GM19467 (cell line): ENCODE results near the gene HOXC11.

ENCODE experiments used
- ATAC-seq: cut with Tn5 transposase; IDR thresholded peaks from one replicate; pipeline ENCODE4 v1.9.1; 2021; ENCODE audit warnings: mild to moderate bottlenecking, moderate library complexity; ENCODE audit not compliant: unreplicated experiment

HOXC11 gene

GRCh38 chr12:53956914-53957536 is 15.9 kb upstream of the HOXC11 start:
- no peak for ATAC-seq

DNA sequence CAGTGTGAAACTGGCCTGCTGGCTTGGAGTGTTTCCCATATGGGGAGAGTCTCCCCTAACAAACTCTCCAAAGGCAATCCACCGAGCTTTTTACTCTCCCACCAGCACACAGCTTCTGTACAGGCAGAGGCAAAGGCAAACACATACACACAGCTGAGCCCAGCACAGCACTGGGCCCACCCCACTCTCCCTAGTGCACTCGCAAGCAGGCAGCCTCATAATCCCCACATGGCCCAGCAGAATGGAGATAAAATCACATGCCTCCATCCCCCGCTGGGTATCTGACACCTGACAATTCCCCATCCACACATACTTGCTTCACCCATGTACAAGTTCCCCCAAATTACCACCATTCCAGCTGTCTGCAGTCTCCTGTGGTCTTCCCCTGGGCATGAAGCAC is 14.8 kb upstream of the HOXC11 start:
- no peak for ATAC-seq

- no peak for ATAC-seq
Measured at GRCh38 chr12:53959314-53959713, 13.6 kb upstream of the HOXC11 start.

DNA sequence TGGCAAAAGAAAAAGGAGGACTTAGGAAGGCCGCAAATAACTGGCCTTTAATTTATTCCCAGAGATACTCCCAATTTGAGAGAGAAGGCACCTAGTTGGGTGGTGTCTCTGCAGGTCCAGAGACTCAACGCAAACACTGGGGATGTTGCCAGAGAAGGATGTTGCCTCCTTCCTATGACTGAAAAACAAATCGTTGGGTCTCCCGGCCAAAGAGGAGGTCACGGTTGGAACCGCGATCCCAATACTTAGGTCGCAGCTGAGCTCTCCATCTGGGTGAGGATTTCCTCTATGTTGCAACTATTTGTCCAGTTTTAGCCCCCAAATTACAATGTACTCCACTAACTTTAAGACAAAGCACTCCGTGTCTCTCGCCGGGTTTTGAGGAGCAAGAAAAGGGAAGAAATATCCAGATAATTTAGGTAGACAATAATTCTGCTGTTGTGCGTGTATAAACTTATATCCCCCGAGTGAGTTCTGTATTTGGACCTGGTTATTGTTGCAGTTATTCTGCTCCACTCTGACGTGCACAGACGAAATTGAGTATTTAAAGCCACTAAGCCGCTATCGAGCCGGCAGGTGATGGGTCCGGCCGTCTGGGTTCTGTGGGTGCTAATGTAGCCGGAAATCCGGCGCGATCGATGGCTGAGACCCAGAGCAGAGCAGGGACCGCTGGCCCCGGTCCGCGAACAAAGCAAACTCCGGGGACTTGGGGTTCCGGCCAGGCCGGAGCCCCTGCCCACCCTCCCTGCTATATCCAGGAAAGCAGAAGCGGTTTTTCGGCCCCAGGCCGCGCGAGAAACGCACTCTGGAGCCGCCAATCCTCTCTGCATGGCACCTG is 12.5 kb upstream of the HOXC11 start:
- no peak for ATAC-seq

GRCh38 chr12:53961025-53961761 is 11.7 kb upstream of the HOXC11 start:
- ATAC-seq = no peak

DNA sequence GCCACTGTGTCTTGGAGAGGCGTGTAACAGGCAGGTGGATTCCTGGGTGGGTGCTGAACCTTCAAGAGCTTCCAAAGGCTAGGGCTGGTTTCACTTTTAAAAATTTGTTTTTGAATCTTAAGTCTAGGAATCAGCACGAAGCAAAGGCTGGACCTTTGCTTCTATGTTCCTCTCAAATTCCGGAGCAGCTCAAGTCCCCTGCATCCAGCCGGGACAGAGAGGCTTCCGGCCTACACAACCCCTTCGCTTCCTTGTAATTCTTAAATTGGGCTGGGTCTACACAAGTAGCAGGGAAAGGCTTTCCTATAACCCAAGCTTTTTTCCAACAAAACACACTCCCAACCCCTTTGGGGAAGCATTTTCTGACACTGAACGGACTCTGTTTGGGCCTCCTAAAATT is 9.9 kb upstream of the HOXC11 start:
- no peak for ATAC-seq

DNA sequence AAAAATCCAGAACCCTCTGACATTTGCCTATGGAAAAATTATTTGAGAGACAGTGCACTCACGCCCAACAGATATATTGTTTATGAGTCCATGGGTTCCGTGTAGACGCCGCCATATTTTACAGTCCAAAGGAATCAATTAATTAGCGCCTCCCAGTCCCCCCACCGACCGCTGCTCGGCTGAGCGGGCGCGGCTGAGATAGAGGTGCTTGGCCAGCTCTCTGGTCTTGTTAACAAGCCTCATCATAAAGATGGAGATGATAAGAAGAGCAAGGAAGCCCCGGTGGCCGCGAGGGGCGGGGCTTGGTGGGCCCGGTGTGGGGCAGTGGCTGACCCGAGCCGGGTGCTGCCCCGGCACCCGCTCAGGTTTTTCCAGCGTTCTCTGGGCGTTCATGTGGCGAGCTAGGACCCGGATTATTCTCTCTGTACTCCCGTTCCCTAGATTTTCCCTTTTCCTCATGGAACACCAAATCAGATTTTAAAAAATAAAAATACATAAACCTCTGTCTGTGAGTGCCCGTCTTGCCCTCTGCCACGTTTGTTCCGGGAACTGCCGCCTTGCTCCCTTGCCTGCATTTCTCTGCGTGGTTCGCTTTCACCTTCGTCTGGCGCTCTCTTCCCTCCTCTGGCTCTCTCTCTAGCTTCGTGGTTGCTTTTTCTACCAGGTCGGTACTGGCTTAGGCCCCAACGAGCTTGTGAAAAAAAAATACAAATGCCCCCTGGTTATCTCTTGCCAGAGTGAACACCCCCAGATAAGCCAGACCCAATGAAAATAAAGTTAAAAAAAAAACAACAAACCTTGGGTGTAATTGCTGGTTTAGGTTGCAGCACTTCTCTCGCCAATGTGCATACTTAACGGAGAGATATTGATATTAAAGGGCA is 9.3 kb upstream of the HOXC11 start:
- no peak for ATAC-seq

- ATAC-seq = no peak
Measured at GRCh38 chr12:53964315-53964713, 8.6 kb upstream of the HOXC11 start.

- no peak for ATAC-seq
Measured at GRCh38 chr12:53965281-53966084, 7.4 kb upstream of the HOXC11 start.

DNA sequence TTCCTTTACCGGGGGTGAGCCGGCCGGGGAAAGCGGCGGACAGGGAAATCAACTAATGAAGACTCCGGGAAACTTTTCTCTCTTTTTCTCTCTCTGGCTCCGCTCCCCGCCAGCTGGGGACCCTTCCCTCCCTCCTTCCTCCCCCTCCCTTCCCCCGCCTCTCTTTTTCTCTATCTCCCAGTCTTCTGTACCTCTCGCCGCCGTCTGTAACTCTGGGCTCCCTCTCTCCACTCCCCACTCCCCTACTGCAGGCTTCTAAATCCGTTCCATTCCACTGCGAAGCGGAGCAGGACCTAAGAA is 6.9 kb upstream of the HOXC11 start:
- no peak for ATAC-seq

- ATAC-seq = no peak
Measured at GRCh38 chr12:53966385-53967133, 6.4 kb upstream of the HOXC11 start.

DNA sequence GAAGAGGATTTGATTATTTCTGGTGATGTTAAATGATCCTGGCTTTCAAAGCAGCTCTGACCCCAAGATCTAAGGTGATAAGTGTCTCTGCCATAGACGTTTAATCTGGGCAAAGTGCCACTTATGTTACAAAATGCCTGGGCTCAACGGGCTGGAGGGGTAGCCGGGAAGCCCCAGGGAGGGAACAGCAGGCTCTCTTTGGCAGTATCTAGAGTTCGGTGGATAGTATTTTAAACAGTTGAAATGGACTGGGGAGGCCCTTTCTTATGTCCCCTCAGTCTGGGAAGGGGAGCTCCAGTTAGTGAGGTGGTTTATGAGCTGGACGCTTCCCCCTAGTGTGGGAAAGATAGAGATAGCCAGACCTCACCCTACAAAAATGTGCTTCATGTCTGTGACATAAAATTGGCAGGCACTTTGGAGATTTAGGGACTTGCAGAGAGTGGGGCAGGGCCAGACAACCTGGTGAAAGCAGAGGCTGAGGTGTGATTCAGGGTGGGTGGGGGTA is 5.5 kb upstream of the HOXC11 start:
- ATAC-seq = no peak

GRCh38 chr12:53968214-53969127 is 4.5 kb upstream of the HOXC11 start:
- ATAC-seq = no peak

- no peak for ATAC-seq
Measured at GRCh38 chr12:53969588-53970259, 3.2 kb upstream of the HOXC11 start.

DNA sequence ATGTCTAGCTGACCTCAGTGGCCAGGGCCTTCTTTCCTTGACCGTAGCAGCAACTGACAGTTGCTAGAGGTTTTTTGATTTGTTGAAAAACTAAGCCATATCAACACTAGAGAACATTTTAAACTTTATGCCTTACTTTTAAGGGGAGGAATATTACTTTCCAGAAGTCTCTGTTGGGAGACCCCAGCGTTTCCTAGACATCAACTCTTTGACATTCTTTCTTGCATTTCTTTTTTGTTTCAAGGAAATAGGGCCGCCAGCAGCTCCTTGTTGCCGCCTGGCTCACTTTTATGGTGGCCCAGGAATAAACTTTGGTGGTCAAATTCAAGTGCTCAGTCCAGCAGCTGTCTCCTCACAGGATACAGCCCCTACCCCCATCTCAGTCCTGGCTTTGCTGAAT is 2.5 kb upstream of the HOXC11 start:
- ATAC-seq = no peak

- ATAC-seq = no peak
Measured at GRCh38 chr12:53971129-53971528, 1.8 kb upstream of the HOXC11 start.

DNA sequence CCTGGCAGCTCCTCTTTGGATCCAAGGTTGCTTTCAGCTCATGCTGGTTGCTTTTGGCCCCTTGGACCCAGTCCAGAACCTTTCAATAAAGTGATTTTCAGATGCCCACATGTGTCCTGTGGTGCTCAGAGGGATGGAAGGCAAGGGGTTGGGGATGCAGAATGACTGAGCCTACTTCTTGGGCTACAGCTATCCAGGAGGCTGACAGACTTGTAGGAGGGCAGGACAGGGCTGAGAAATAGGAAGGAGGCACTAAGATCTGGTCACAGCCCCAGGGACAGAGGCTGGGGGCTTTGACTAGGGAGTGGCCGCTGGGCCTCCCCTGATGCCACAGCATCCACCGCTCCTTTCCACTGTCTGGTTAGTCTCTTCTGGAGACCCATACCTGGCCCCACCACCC is 1.2 kb upstream of the HOXC11 start:
- ATAC-seq = no peak
